Adrenal gland (tissue), 5 donors: ENCODE data around the gene AGXT.

Experiments
- POLR2A ChIP-seq, 2 donors: fragments of 450-650 bp; IDR thresholded peaks; one replicate each; pipeline ENCODE4 v1.6.1; 2017; ENCODE audit warnings: antibody characterized with exemption in 2 of 2, mild to moderate bottlenecking in 2 of 2, moderate library complexity in 1 of 2
- TF ChIP-seq, protein P1 (sequence below), 6 experiments: fragments of 450-650 bp in 4 of 6; fragments of 200-600 bp in 2 of 6; sonication (generic) in 1 of 6; IDR thresholded peaks; 1 replicate in 5 of 6; 2 replicates in 1 of 6; pipeline versions ENCODE4 v1.5.1 to v1.8.0; 2016 to 2021; ENCODE audit warnings: antibody characterized with exemption in 6 of 6, mild to moderate bottlenecking in 2 of 6, moderate library complexity in 1 of 6
- donor health status: DM: no; HTN: no; CAD: no.

DNA sequence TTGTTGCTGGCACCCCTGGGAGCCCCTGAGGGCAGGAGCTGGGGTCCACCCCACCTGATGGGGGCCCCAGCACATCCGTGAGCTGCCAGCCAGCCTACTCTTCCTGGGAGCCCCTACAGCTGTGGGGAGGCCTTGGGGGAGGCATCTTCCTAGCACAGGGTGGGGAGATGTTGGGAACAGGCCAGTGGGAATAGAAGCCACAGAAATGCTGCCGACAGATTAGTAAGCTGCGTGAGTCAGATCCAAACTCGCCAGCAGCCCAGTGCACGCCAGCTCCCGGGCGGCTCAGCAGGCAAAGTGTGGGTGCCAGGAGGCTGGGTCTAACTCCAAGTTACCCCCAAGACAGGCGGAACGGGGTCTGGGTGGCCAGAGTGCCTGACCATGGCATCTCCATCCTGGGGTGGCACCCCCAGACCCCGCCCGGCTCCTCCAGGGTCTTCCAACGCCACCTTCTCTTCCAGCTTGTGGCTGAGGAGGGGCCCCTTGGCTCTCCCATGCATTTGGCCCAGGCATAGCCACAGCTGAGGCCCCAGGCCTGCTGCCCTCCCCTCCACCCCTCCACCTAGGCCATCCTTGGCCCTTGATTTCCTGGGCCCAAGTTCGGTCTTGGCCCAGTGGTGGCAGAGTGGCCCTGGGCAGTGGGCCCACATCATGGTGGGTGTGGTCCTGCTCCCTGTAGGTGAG is 52.8 kb downstream of the AGXT start:
- TF ChIP-seq, protein P1, sequence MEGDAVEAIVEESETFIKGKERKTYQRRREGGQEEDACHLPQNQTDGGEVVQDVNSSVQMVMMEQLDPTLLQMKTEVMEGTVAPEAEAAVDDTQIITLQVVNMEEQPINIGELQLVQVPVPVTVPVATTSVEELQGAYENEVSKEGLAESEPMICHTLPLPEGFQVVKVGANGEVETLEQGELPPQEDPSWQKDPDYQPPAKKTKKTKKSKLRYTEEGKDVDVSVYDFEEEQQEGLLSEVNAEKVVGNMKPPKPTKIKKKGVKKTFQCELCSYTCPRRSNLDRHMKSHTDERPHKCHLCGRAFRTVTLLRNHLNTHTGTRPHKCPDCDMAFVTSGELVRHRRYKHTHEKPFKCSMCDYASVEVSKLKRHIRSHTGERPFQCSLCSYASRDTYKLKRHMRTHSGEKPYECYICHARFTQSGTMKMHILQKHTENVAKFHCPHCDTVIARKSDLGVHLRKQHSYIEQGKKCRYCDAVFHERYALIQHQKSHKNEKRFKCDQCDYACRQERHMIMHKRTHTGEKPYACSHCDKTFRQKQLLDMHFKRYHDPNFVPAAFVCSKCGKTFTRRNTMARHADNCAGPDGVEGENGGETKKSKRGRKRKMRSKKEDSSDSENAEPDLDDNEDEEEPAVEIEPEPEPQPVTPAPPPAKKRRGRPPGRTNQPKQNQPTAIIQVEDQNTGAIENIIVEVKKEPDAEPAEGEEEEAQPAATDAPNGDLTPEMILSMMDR (IDR thresholded peaks at IDR 0.05) = no peak
- TF ChIP-seq POLR2A (IDR thresholded peaks at IDR 0.05) = no peak
